HEK293T (cell line): ENCODE results near the gene SFT2D3.

Experiments used
- BHLHE40 ChIP-seq: fragments of 450-650 bp; IDR thresholded peaks from 2 replicates; pipeline ENCODE4 v1.6.1; 2016; ENCODE audit warnings: mild to moderate bottlenecking, moderate library complexity, borderline replicate concordance
- CTBP1 ChIP-seq: fragments of 450-650 bp; IDR thresholded peaks from 2 replicates; pipeline ENCODE4 v1.6.1; 2016; ENCODE audit warnings: borderline replicate concordance
- SP1 ChIP-seq: fragments of 450-650 bp; IDR thresholded peaks from 2 replicates; pipeline ENCODE4 v1.6.1; 2017
- ZNF384 ChIP-seq: fragments of 450-650 bp; IDR thresholded peaks from 2 replicates; pipeline ENCODE4 v1.6.1; 2016

DNA sequence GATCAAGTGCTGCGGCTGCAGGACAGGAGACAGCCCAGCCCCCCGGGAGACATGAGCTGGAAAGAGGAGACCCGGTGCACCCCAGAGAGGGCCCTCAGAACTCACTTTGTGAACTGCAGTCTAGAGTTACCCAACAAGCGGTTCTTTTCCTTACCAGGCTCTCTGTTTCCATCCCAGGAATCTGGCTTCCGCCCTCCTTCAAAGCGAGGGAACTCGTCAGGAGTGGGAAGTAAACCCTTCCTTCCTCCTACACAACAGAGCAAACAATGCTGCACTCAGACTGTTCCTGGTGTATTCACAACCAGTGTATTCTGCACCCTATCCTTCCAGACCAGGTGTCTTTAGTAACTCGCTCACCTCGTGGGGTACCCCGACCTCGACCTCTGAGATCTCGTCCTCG, 8.0 kb downstream of the SFT2D3 start:
- TF ChIP-seq BHLHE40: no peak
- TF ChIP-seq CTBP1: no peak
- TF ChIP-seq SP1: no peak
- TF ChIP-seq ZNF384: no peak
